ENCODE measurements around the gene PTPRN2.

GRCh38 chr7:158389514-158390425, 197.9 kb downstream of the PTPRN2 start:
- TF ChIP-seq, protein P1, sequence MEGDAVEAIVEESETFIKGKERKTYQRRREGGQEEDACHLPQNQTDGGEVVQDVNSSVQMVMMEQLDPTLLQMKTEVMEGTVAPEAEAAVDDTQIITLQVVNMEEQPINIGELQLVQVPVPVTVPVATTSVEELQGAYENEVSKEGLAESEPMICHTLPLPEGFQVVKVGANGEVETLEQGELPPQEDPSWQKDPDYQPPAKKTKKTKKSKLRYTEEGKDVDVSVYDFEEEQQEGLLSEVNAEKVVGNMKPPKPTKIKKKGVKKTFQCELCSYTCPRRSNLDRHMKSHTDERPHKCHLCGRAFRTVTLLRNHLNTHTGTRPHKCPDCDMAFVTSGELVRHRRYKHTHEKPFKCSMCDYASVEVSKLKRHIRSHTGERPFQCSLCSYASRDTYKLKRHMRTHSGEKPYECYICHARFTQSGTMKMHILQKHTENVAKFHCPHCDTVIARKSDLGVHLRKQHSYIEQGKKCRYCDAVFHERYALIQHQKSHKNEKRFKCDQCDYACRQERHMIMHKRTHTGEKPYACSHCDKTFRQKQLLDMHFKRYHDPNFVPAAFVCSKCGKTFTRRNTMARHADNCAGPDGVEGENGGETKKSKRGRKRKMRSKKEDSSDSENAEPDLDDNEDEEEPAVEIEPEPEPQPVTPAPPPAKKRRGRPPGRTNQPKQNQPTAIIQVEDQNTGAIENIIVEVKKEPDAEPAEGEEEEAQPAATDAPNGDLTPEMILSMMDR (IDR thresholded peaks at IDR 0.05) = no peak
- TF ChIP-seq EP300 (IDR thresholded peaks at IDR 0.05) = no peak
